Activated CD4-positive, alpha-beta T cell treated with anti-CD3 and anti-CD28 coated beads, Interleukin-2, amount 50 U/mL, for 1 hour (primary cell): ENCODE results near the gene MYO1D.
"Not testable (repeated sequence)": the region's sequence is repeated elsewhere in the genome, so short reads cannot be mapped to it uniquely, and the experiment has no call there.

ENCODE experiments used
- DNase-seq: peaks from one replicate; pipeline ENCODE4 v3.0.0-alpha.2; 2020

The MYO1D gene

GRCh38 chr17:32720671-32721070, 156.3 kb downstream of the MYO1D start:
- DNase-seq = no peak

GRCh38 chr17:32719689-32720088, 157.2 kb downstream of the MYO1D start:
- no peak for DNase-seq

- not testable (repeated sequence) for DNase-seq
Observed at GRCh38 chr17:32714922-32715321, 162.0 kb downstream of the MYO1D start.

GRCh38 chr17:32714206-32714605, 162.7 kb downstream of the MYO1D start:
- DNase-seq = not testable (repeated sequence)

GRCh38 chr17:32713081-32713480, 163.8 kb downstream of the MYO1D start:
- DNase-seq = no peak

- no peak for DNase-seq
Observed at GRCh38 chr17:32709562-32709961, 167.4 kb downstream of the MYO1D start.

- no peak for DNase-seq
Observed at GRCh38 chr17:32701871-32702270, 175.1 kb downstream of the MYO1D start.

GRCh38 chr17:32699247-32699646, 177.7 kb downstream of the MYO1D start:
- no peak for DNase-seq

- no peak for DNase-seq
Observed at GRCh38 chr17:32697728-32698625, 178.9 kb downstream of the MYO1D start.

GRCh38 chr17:32696426-32696825, 180.5 kb downstream of the MYO1D start:
- no peak for DNase-seq

GRCh38 chr17:32695864-32696263, 181.1 kb downstream of the MYO1D start:
- no peak for DNase-seq

GRCh38 chr17:32693194-32693897, 183.6 kb downstream of the MYO1D start:
- DNase-seq = no peak

GRCh38 chr17:32692179-32692578, 184.7 kb downstream of the MYO1D start:
- DNase-seq = no peak

GRCh38 chr17:32689348-32689747, 187.6 kb downstream of the MYO1D start:
- no peak for DNase-seq

GRCh38 chr17:32688221-32688620, 188.7 kb downstream of the MYO1D start:
- no peak for DNase-seq

GRCh38 chr17:32684087-32684958, 192.6 kb downstream of the MYO1D start:
- DNase-seq = no peak

GRCh38 chr17:32673964-32674363, 203.0 kb downstream of the MYO1D start:
- no peak for DNase-seq

- DNase-seq = no peak
Observed at GRCh38 chr17:32672711-32673110, 204.2 kb downstream of the MYO1D start.

GRCh38 chr17:32671896-32672295, 205.0 kb downstream of the MYO1D start:
- no peak for DNase-seq

GRCh38 chr17:32664936-32665583, 211.9 kb downstream of the MYO1D start:
- no peak for DNase-seq

GRCh38 chr17:32660496-32660985, 216.4 kb downstream of the MYO1D start:
- DNase-seq = no peak

- DNase-seq = peak; percentile 62
Observed at GRCh38 chr17:32659419-32659842, 217.5 kb downstream of the MYO1D start.
